Mucosa of stomach (tissue), 1 donor: ENCODE measurements around the gene TLR10.

Experiments used
- H3K27me3 ChIP-seq: one replicate; pipeline ENCODE4 v1.7.0; 2013; ENCODE audit warnings: mild to moderate bottlenecking, low read length; ENCODE audit not compliant: control insufficient read depth, insufficient read depth
- H3K36me3 ChIP-seq: one replicate; pipeline ENCODE4 v1.7.0; 2013; ENCODE audit warnings: low read length; ENCODE audit not compliant: control insufficient read depth, insufficient read depth
- H3K4me1 ChIP-seq: one replicate; pipeline ENCODE4 v1.7.0; 2013; ENCODE audit warnings: mild to moderate bottlenecking, low read length; ENCODE audit not compliant: control insufficient read depth, insufficient read depth
- H3K4me3 ChIP-seq: one replicate; pipeline ENCODE4 v1.7.0; 2013; ENCODE audit warnings: low read length
- H3K9ac ChIP-seq: one replicate; pipeline ENCODE4 v1.7.0; 2013; ENCODE audit warnings: mild to moderate bottlenecking, low read length, moderate library complexity
- H3K9me3 ChIP-seq: one replicate; pipeline ENCODE4 v1.7.0; 2013; ENCODE audit warnings: mild to moderate bottlenecking, low read length, moderate library complexity; ENCODE audit not compliant: control insufficient read depth
- donor health status: Pancreatic carcinoma.

TLR10 gene, protein sequence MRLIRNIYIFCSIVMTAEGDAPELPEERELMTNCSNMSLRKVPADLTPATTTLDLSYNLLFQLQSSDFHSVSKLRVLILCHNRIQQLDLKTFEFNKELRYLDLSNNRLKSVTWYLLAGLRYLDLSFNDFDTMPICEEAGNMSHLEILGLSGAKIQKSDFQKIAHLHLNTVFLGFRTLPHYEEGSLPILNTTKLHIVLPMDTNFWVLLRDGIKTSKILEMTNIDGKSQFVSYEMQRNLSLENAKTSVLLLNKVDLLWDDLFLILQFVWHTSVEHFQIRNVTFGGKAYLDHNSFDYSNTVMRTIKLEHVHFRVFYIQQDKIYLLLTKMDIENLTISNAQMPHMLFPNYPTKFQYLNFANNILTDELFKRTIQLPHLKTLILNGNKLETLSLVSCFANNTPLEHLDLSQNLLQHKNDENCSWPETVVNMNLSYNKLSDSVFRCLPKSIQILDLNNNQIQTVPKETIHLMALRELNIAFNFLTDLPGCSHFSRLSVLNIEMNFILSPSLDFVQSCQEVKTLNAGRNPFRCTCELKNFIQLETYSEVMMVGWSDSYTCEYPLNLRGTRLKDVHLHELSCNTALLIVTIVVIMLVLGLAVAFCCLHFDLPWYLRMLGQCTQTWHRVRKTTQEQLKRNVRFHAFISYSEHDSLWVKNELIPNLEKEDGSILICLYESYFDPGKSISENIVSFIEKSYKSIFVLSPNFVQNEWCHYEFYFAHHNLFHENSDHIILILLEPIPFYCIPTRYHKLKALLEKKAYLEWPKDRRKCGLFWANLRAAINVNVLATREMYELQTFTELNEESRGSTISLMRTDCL

GRCh38 chr4:38782452-38783108, at the start of gene TLR10:
Gene TLR10 (minus strand): TSS chr4:38782990. CDS start chr4:38775590, 7,400 bp downstream.
- no peak within 1 kb of the TSS for H3K9ac ChIP-seq
- peaks cover 7% of the 10 kb centered on the region for H3K4me1 ChIP-seq
- no peaks in the 10 kb centered on the region for H3K9me3 ChIP-seq
- no peaks in the 10 kb centered on the region for H3K36me3 ChIP-seq
- no peak within 1 kb of the TSS for H3K4me3 ChIP-seq
- H3K27me3 ChIP-seq, result no peaks in the 10 kb centered on the region

GRCh38 chr4:38832206-38832605, 49.4 kb upstream of the TLR10 start:
- no peak overlapping the region for H3K9ac ChIP-seq
- H3K36me3 ChIP-seq, result no peaks in the 10 kb centered on the region
- no peaks in the 10 kb centered on the region for H3K27me3 ChIP-seq
- H3K4me3 ChIP-seq, result no peak overlapping the region
- no peaks in the 10 kb centered on the region for H3K4me1 ChIP-seq
- no peaks in the 10 kb centered on the region for H3K9me3 ChIP-seq

- Histone ChIP-seq H3K4me3 (no peak overlapping the region), H3K9ac (no peak overlapping the region), H3K9me3 (no peaks in the 10 kb centered on the region), H3K4me1 (no peaks in the 10 kb centered on the region), H3K27me3 (no peaks in the 10 kb centered on the region), H3K36me3 (no peaks in the 10 kb centered on the region)
Measured at GRCh38 chr4:38831653-38832052, 48.9 kb upstream of the TLR10 start.

DNA sequence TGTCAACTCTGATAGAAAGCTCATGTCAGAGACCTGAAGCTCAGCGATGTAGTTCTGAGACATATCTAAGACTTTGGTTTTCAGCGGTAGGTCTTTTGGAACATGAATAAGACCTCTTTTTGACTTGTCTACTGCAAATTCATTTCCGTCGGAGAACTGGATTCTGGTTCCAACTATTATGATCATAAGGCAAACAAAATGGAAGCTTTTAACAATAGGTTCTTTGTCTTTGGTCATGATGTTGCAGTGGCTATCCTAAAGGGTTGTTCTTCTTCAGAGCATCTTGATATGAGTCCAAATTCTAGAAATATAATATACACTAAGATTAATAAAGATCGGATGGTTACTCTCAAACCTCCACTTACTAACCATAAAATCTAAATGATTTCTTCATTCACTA, 46.4 kb upstream of the TLR10 start:
- no peaks in the 10 kb centered on the region for H3K27me3 ChIP-seq
- H3K36me3 ChIP-seq, result no peaks in the 10 kb centered on the region
- no peaks in the 10 kb centered on the region for H3K9me3 ChIP-seq
- H3K4me3 ChIP-seq, result no peak overlapping the region
- no peak overlapping the region for H3K9ac ChIP-seq
- H3K4me1 ChIP-seq, result no peaks in the 10 kb centered on the region

- H3K9ac ChIP-seq, result no peak overlapping the region
- no peaks in the 10 kb centered on the region for H3K36me3 ChIP-seq
- H3K27me3 ChIP-seq, result no peaks in the 10 kb centered on the region
- H3K4me3 ChIP-seq, result no peak overlapping the region
- H3K4me1 ChIP-seq, result no peaks in the 10 kb centered on the region
- no peaks in the 10 kb centered on the region for H3K9me3 ChIP-seq
Measured at GRCh38 chr4:38823766-38824165, 41.0 kb upstream of the TLR10 start.

DNA sequence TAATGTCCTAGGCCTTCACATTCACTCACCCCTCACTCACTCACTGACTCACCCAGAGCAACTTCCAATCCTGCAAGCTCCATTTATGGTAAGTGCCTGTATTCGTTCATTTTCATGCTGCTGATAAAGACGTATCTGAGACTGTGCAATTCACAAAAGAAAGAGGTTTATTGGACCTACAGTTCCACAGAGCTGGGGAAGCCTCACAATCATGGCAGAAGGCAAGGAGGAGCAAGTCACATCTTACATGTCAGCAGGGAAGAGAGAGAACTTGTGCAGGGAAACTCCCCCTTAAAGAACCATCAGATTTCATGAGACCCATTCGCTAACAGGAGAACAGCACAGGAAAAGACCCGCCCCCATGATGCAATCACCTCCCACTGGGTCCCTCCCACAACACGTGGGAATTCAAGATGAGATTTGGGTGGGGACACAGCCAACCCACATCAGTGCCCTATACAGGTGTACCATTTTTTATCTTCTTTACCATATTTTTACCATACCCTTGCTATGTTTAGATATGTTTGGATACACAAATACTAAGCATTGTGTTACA, 40.0 kb upstream of the TLR10 start:
- Histone ChIP-seq H3K4me1 (no peaks in the 10 kb centered on the region), H3K9ac (no peak overlapping the region), H3K36me3 (no peaks in the 10 kb centered on the region), H3K4me3 (no peak overlapping the region), H3K27me3 (no peaks in the 10 kb centered on the region), H3K9me3 (no peaks in the 10 kb centered on the region)

- H3K9me3 ChIP-seq, result no peaks in the 10 kb centered on the region
- no peak overlapping the region for H3K9ac ChIP-seq
Measured at GRCh38 chr4:38821739-38822138, 38.9 kb upstream of the TLR10 start.

DNA sequence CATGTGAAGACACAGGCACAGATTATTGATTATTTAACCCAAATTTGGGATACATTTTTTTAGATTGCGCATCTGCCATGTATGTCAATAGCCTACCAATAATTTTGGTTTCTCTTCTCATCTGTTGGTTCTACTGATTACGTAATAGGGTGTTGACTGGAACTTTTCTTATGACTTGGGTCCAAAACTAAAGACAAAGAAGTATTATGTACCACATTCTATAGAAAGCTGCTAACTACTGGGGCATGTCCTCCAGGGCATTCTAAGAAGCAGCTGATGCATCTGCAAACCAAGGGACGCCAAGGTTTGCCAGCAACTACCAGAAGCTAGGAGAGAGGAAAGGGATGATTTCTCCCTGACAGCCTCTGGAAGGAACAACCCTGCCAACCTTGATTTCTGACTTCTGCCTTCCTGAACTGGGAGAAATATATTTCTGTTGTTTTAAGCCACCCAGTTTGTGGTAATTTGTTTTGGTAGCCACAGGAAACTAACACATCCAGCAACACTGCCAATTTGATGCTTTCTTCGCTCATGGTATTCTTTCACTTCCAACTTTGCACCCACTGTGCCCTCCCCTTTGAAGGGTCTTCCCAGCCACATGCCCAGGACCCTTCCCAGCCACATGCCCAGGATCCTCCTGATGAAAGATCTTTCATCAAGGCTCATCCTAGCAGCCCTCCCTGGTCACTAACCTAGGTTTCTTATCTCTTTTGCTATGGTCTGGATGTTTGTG, 37.7 kb upstream of the TLR10 start:
- no peak overlapping the region for H3K4me3 ChIP-seq
- no peak overlapping the region for H3K9ac ChIP-seq
- H3K36me3 ChIP-seq, result no peaks in the 10 kb centered on the region
- H3K4me1 ChIP-seq, result no peaks in the 10 kb centered on the region
- no peaks in the 10 kb centered on the region for H3K27me3 ChIP-seq
- no peaks in the 10 kb centered on the region for H3K9me3 ChIP-seq

More at GRCh38 chr4:38821739-38822138, 38.9 kb upstream of the TLR10 start:
- Histone ChIP-seq H3K27me3 (no peaks in the 10 kb centered on the region), H3K4me3 (no peak overlapping the region), H3K36me3 (no peaks in the 10 kb centered on the region), H3K4me1 (no peaks in the 10 kb centered on the region)

- no peaks in the 10 kb centered on the region for H3K9me3 ChIP-seq
- no peak overlapping the region for H3K4me3 ChIP-seq
- no peaks in the 10 kb centered on the region for H3K4me1 ChIP-seq
- no peak overlapping the region for H3K9ac ChIP-seq
- no peaks in the 10 kb centered on the region for H3K27me3 ChIP-seq
- no peaks in the 10 kb centered on the region for H3K36me3 ChIP-seq
Measured at GRCh38 chr4:38819569-38819968, 36.8 kb upstream of the TLR10 start.

DNA sequence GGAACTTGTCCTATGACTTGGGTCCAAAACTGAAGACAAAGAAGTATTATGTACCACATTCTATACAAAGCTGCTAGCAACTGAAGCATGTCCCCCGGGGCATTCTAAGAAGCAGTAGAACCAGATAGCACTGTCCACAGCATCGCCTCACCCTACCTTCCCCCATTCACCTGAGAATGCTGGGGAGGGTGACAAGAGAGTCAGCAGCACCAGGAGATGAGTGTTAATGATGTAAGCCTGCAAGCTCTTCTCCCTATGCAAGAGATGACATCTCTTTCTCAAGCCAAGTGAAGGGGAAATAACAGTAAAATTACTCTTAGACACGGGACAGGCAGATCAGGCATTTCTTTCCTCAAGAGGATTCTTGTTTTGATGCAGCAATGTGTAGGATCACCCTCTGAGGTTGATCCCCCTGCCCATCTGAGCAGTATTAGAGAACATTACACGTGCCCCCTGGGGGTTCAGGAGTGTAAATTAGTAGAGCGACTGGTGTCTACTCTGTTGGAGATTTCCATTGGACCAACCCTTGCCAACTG, 35.7 kb upstream of the TLR10 start:
- Histone ChIP-seq H3K36me3 (no peaks in the 10 kb centered on the region), H3K4me3 (no peak overlapping the region), H3K4me1 (no peaks in the 10 kb centered on the region), H3K9me3 (no peaks in the 10 kb centered on the region), H3K9ac (no peak overlapping the region), H3K27me3 (no peaks in the 10 kb centered on the region)
